ENCODE data around the gene LCP2.

The LCP2 gene

DNA sequence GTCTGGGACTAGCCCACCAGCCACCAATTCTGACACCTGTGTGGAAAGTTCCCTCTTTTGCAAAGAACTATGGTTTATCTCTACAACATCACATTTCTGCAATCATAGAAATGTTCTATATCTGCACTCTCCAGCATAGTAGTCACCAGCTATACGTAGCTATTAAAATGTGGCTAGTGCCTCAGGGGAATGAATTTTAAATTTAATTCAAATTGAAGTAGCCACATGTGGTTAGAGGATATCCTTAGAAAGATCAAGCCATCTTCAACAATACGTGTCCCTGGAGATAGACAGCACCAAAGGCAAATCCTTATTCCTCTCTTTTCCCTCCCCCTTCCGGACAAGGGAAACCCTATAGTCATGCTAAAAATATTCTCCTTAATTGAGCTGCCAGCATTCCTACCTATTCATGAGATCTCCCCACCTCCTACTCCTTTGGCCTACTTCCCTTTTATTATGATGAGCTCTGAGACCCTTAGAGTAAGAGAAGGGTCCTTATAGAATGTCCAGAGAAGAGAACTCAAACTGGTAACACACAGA, 11.1 kb downstream of the LCP2 start:
- H3K27me3 ChIP-seq (ENCODE audit: control insufficient read depth, insufficient read depth, low read length), result no peaks in the 10 kb centered on the region
- no peak overlapping the region for H3K27ac ChIP-seq (ENCODE audit: low read depth, low read length)

DNA sequence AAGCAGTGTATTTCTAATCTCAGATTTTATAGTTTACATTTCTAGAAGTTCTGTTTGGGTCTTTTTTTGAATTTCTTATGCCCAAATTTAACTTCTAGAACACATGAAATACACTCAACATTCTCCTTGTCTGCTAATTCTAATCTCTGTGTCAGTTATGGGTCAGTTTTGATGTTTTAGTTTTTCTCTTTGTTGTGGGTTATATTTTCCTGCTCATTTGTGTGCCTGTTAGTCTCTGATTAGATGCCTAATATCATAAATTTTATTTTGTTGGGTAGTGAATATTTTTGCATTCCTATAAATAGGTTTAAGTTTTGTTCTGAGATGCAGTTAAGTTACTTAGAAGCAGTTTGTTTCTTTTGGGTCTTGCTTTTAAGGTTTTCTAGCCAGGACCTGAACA, 12.4 kb downstream of the LCP2 start:
- Histone ChIP-seq H3K27me3 (ENCODE audit: control insufficient read depth, insufficient read depth, low read length) (no peaks in the 10 kb centered on the region), H3K27ac (ENCODE audit: low read depth, low read length) (no peak overlapping the region), H3K9ac (ENCODE audit: low read depth, low read length) (no peak overlapping the region), H3K4me1 (ENCODE audit: control insufficient read depth, insufficient read depth, low read length) (peaks cover 17% of the 10 kb centered on the region), H3K36me3 (ENCODE audit: control insufficient read depth, insufficient read depth, low read length) (no peaks in the 10 kb centered on the region), H3K4me3 (ENCODE audit: low read depth, low read length) (no peak overlapping the region), H3K9me3 (ENCODE audit: control insufficient read depth, insufficient read depth, low read length) (peaks cover 9% of the 10 kb centered on the region; the same call in 1 of the 2 replicates)

More for the DNA sequence above, 11.1 kb downstream of the LCP2 start:
- peaks cover 13% of the 10 kb centered on the region for H3K4me1 ChIP-seq (ENCODE audit: control insufficient read depth, insufficient read depth, low read length)
- H3K9me3 ChIP-seq (ENCODE audit: control insufficient read depth, insufficient read depth, low read length), result peaks cover 9% of the 10 kb centered on the region; the same call in 1 of the 2 replicates
- no peak overlapping the region for H3K9ac ChIP-seq (ENCODE audit: low read depth, low read length)
- no peak overlapping the region; the same call in 1 of the 2 replicates for H3K4me3 ChIP-seq (ENCODE audit: low read depth, low read length)
- H3K36me3 ChIP-seq (ENCODE audit: control insufficient read depth, insufficient read depth, low read length), result no peaks in the 10 kb centered on the region

DNA sequence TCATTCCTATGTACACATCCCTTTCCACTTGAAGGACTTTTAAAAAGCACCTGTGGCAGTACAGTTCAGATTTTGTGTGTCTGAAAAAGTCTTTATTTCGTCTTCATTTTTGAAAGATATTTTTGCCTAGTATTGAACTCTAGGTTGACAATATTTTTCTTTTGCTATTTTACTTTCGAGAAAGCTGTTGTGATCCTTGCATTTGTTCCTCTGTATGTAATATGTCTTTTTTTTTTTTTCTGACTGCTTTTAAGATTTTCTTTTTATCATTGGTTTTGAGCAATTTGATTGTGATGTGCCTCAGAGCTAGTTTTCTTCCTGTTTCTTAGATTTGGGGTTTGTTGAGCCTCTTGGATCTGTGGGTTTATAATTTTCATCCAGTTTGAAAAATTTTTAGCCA, 13.3 kb downstream of the LCP2 start:
- Histone ChIP-seq H3K27ac (ENCODE audit: low read depth, low read length) (no peak overlapping the region), H3K36me3 (ENCODE audit: control insufficient read depth, insufficient read depth, low read length) (no peaks in the 10 kb centered on the region), H3K9me3 (ENCODE audit: control insufficient read depth, insufficient read depth, low read length) (peaks cover 9% of the 10 kb centered on the region; the same call in 1 of the 2 replicates), H3K27me3 (ENCODE audit: control insufficient read depth, insufficient read depth, low read length) (no peaks in the 10 kb centered on the region), H3K4me3 (ENCODE audit: low read depth, low read length) (no peak overlapping the region), H3K4me1 (ENCODE audit: control insufficient read depth, insufficient read depth, low read length) (peaks cover 27% of the 10 kb centered on the region), H3K9ac (ENCODE audit: low read depth, low read length) (no peak overlapping the region)

DNA sequence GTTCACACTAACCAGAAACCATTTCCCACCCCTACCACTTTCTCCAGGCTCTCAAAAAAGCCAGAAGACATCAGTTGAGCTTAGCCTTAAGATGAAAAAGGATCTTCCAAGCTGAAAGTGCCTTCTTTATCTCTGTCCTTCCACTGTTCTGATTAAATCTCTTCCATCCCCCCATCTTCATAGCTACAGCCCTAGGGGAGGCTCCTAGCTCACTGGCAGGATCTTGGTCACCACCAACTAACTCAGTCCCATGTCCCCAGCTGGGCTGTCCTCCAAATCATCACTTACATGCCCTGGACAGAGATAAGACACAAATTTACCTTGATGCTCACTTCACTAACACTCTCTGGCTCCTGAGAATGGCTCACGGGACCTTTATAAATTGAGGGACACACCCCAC, 14.3 kb downstream of the LCP2 start:
- peaks cover 35% of the 10 kb centered on the region for H3K4me1 ChIP-seq (ENCODE audit: control insufficient read depth, insufficient read depth, low read length)
- H3K9ac ChIP-seq (ENCODE audit: low read depth, low read length), result no peak overlapping the region
- no peaks in the 10 kb centered on the region for H3K36me3 ChIP-seq (ENCODE audit: control insufficient read depth, insufficient read depth, low read length)
- H3K4me3 ChIP-seq (ENCODE audit: low read depth, low read length), result no peak overlapping the region
- no peaks in the 10 kb centered on the region for H3K27me3 ChIP-seq (ENCODE audit: control insufficient read depth, insufficient read depth, low read length)
- H3K9me3 ChIP-seq (ENCODE audit: control insufficient read depth, insufficient read depth, low read length), result peaks cover 9% of the 10 kb centered on the region; the same call in 1 of the 2 replicates
- H3K27ac ChIP-seq (ENCODE audit: low read depth, low read length), result no peak overlapping the region

DNA sequence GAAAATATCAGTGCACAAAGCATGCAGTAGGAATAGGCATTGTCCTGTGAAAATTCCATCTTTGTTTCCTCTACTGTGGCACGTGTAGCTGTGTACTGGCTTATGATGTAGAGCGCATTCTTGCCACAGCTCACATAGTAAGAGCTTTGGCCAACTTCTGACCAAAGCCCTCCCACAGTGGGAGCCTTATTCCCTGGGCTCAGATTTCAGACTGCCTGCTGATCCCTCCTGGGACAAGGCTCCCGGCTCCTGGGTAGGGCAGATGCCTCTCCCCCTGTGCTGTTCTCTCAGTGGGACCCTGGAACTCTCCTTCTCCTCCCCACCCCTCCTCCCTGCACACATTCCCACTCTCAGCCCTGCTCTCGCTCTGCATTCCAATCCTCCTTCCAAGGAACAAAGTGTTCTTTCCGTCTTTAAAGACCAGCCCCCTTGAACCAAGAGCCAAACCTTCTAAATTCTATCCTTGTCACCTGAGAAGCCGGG, 17.5 kb downstream of the LCP2 start:
- Histone ChIP-seq H3K9me3 (ENCODE audit: control insufficient read depth, insufficient read depth, low read length) (peaks cover 9% of the 10 kb centered on the region; the same call in 1 of the 2 replicates), H3K36me3 (ENCODE audit: control insufficient read depth, insufficient read depth, low read length) (no peaks in the 10 kb centered on the region), H3K4me3 (ENCODE audit: low read depth, low read length) (no peak overlapping the region), H3K27ac (ENCODE audit: low read depth, low read length) (peak overlapping the region; percentile 37), H3K4me1 (ENCODE audit: control insufficient read depth, insufficient read depth, low read length) (peaks cover 27% of the 10 kb centered on the region), H3K27me3 (ENCODE audit: control insufficient read depth, insufficient read depth, low read length) (peaks cover 11% of the 10 kb centered on the region; the same call in 1 of the 2 replicates), H3K9ac (ENCODE audit: low read depth, low read length) (no peak overlapping the region)

DNA sequence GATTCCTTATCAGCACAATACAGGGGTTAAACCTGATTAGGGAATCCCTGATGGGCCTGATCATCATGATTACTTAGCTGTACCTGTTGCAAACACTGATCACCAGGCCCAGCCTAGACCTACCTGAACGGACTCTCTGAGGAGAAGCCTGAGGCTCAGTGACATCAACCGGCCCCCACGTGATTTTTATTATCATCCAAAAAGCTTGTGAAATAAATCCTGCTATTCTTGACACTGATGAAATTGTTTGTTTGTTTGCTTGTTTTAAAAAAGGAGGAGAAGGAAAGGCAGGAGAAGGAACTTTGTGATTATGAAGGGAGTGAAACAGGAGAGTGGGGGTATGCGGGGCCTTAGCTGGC, 18.1 kb downstream of the LCP2 start:
- peaks cover 27% of the 10 kb centered on the region for H3K4me1 ChIP-seq (ENCODE audit: control insufficient read depth, insufficient read depth, low read length)
- H3K9ac ChIP-seq (ENCODE audit: low read depth, low read length), result no peak overlapping the region
- peaks cover 11% of the 10 kb centered on the region; the same call in 1 of the 2 replicates for H3K27me3 ChIP-seq (ENCODE audit: control insufficient read depth, insufficient read depth, low read length)
- H3K9me3 ChIP-seq (ENCODE audit: control insufficient read depth, insufficient read depth, low read length), result peaks cover 9% of the 10 kb centered on the region; the same call in 1 of the 2 replicates
- no peak overlapping the region for H3K27ac ChIP-seq (ENCODE audit: low read depth, low read length)
- no peak overlapping the region for H3K4me3 ChIP-seq (ENCODE audit: low read depth, low read length)
- H3K36me3 ChIP-seq (ENCODE audit: control insufficient read depth, insufficient read depth, low read length), result no peaks in the 10 kb centered on the region

DNA sequence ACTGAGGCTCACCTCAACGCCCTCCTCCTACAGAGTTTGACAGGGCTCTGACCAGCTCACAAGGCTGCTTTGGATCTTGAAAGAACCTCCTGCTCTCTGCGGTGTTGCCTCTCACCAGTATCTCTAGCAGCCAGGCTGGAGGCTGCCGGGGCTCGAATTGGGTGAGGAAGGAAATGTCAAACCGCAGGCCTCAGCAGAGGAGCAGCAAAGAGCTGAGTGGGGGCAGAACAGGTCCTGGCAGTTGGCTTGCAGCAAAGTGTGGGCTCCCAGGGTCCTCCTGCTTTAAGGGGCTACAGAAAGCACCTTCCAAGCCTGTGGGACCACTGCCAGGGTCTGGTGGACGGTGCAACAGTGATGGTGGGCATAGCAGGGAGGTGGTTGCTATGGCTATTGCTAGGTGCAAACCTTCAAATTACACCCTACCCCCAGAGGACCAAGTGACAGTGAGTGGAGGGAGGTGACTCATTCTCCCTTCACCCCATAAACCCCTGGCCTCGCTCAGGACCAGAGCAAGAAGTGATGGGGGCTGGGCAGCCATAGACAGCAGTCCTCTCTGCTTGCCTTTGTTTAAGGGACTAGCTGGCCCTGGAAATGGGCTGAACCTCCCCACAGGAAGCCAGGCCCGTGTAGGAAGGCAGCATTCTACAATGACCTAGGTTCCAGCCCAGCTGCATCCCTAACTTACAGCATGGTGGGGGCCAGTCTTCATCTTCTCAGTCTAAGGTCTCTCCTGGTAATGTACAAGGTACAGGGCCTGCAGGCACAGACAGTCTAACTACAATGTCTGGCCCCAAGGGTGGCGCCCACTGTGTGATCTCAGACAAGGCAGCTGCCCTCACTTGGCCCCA, 18.7 kb downstream of the LCP2 start:
- Histone ChIP-seq H3K4me3 (ENCODE audit: low read depth, low read length) (no peak overlapping the region), H3K27me3 (ENCODE audit: control insufficient read depth, insufficient read depth, low read length) (peaks cover 11% of the 10 kb centered on the region; the same call in 1 of the 2 replicates), H3K36me3 (ENCODE audit: control insufficient read depth, insufficient read depth, low read length) (no peaks in the 10 kb centered on the region), H3K9me3 (ENCODE audit: control insufficient read depth, insufficient read depth, low read length) (peaks cover 5% of the 10 kb centered on the region; the same call in 1 of the 2 replicates), H3K9ac (ENCODE audit: low read depth, low read length) (no peak overlapping the region), H3K4me1 (ENCODE audit: control insufficient read depth, insufficient read depth, low read length) (peaks cover 31% of the 10 kb centered on the region), H3K27ac (ENCODE audit: low read depth, low read length) (no peak overlapping the region)

DNA sequence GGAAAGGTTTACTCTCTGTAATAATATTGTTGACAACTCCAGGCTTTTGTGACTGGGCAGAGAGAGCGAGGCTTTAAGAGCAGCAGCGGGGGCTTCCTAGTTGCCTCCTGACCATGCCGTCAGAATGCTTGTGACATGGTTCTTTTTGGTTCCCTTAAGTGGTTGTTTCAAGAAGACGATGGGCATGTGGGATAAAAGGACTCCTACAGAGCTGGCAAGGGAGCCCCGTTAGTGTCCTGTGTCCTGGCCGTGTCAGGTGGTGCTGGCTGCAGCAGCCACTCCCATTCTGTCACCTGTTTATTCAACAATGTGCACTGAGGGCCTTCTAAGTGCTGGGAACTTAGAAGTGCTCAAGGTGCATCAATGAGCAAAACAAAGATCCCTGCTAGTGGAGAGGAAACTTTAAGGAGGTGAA, 19.7 kb downstream of the LCP2 start:
- Histone ChIP-seq H3K36me3 (ENCODE audit: control insufficient read depth, insufficient read depth, low read length) (no peaks in the 10 kb centered on the region), H3K9ac (ENCODE audit: low read depth, low read length) (no peak overlapping the region), H3K27me3 (ENCODE audit: control insufficient read depth, insufficient read depth, low read length) (peaks cover 11% of the 10 kb centered on the region; the same call in 1 of the 2 replicates)

DNA sequence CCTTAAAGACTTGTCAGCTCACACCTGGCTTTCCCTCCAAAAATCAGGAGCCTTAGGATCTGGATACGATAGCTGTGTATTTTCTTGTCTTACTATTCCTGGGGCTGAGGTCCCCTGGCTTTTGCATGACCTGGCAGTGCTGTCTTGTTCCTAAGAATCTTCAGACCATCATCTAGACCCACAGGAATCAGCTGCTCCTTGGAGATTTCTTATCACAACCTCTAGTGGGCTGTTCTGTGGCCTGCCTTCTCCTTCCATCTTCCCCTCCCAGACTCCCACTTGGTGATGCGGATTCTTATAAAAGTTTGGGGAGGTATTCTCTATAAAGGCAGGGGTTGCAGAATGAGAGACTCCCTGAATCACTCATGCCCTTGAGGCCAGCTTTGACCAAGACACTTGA, 21.4 kb downstream of the LCP2 start:
- Histone ChIP-seq H3K27ac (ENCODE audit: low read depth, low read length) (no peak overlapping the region), H3K27me3 (ENCODE audit: control insufficient read depth, insufficient read depth, low read length) (peaks cover 11% of the 10 kb centered on the region; the same call in 1 of the 2 replicates), H3K36me3 (ENCODE audit: control insufficient read depth, insufficient read depth, low read length) (no peaks in the 10 kb centered on the region), H3K4me1 (ENCODE audit: control insufficient read depth, insufficient read depth, low read length) (peaks cover 31% of the 10 kb centered on the region), H3K9me3 (ENCODE audit: control insufficient read depth, insufficient read depth, low read length) (no peaks in the 10 kb centered on the region), H3K9ac (ENCODE audit: low read depth, low read length) (no peak overlapping the region), H3K4me3 (ENCODE audit: low read depth, low read length) (no peak overlapping the region)

More for the DNA sequence above, 19.7 kb downstream of the LCP2 start:
- H3K4me1 ChIP-seq (ENCODE audit: control insufficient read depth, insufficient read depth, low read length), result peaks cover 31% of the 10 kb centered on the region
- H3K4me3 ChIP-seq (ENCODE audit: low read depth, low read length), result no peak overlapping the region
- H3K27ac ChIP-seq (ENCODE audit: low read depth, low read length), result no peak overlapping the region
- no peaks in the 10 kb centered on the region for H3K9me3 ChIP-seq (ENCODE audit: control insufficient read depth, insufficient read depth, low read length)

DNA sequence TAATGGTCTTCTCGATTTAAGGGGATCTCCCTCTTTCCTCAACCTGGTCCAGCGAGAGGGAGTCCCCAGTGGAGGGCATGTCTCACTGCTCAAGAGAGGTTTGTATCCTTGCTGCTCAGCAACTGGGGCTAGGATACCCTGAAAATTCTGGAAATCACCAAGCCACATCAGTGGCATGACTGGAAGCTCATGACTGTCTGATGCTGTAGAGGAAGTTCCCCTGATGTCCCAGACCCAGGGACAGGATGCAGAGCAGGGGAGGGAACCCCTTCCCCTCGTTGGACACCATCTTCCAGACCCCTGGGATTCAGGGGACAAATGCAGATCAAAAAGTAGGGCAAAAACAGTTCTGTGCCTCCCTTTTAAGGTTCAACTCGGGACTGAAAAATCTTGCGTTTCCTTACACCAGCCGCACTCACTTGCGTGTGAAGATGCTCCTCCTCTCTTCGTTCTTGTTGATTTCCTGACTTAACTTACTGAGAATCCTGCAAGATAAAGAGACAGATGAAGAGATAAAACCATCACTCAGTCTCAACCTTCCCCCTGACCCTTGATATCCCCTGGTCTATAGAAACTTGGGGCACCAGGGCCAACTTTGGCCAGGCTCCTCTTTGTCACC, 22.1 kb downstream of the LCP2 start:
- H3K9me3 ChIP-seq (ENCODE audit: control insufficient read depth, insufficient read depth, low read length), result no peaks in the 10 kb centered on the region
- no peak overlapping the region for H3K4me3 ChIP-seq (ENCODE audit: low read depth, low read length)
- H3K4me1 ChIP-seq (ENCODE audit: control insufficient read depth, insufficient read depth, low read length), result peaks cover 30% of the 10 kb centered on the region
- H3K9ac ChIP-seq (ENCODE audit: low read depth, low read length), result no peak overlapping the region
- H3K27ac ChIP-seq (ENCODE audit: low read depth, low read length), result no peak overlapping the region
- H3K27me3 ChIP-seq (ENCODE audit: control insufficient read depth, insufficient read depth, low read length), result peaks cover 11% of the 10 kb centered on the region; the same call in 1 of the 2 replicates
- no peaks in the 10 kb centered on the region for H3K36me3 ChIP-seq (ENCODE audit: control insufficient read depth, insufficient read depth, low read length)

Data from HUES48 (cell line).